HG03108 (cell line): ENCODE results near the gene MAN1C1.

Experiments used
- ATAC-seq: cut with Tn5 transposase; IDR thresholded peaks from one replicate; pipeline ENCODE4 v1.9.1; 2021; ENCODE audit warnings: moderate library complexity; ENCODE audit not compliant: unreplicated experiment

The MAN1C1 gene

DNA sequence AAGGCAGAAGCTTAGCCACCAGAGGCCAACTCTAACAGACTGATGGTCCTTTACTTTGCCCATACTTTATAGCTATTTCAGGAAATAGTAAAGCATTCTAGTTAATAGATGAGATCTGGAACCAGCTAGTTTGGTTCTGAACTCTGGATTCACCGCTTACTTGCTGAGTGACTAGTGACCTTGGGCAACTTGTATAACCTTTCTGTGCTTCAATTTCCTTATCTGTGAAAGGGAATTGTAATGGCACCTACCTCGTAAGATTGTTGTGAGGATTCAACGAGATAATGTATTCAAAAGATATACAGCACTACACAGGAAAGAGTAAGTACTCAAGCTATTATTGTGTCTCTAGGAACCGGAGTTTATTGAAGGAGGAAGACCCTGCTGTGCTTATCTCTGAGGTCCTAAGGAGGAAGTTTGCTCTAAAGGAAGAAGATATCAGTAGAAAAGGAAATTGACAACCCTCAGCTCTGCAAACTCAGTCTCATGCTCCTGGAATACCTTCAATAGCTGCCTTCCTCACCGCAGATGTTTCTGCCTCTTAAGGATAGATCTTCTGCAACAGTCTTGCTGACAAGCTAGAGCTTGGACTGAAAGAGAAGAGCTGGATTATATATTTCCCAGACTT lies 215.1 kb downstream of the MAN1C1 start:
- ATAC-seq: no peak

DNA sequence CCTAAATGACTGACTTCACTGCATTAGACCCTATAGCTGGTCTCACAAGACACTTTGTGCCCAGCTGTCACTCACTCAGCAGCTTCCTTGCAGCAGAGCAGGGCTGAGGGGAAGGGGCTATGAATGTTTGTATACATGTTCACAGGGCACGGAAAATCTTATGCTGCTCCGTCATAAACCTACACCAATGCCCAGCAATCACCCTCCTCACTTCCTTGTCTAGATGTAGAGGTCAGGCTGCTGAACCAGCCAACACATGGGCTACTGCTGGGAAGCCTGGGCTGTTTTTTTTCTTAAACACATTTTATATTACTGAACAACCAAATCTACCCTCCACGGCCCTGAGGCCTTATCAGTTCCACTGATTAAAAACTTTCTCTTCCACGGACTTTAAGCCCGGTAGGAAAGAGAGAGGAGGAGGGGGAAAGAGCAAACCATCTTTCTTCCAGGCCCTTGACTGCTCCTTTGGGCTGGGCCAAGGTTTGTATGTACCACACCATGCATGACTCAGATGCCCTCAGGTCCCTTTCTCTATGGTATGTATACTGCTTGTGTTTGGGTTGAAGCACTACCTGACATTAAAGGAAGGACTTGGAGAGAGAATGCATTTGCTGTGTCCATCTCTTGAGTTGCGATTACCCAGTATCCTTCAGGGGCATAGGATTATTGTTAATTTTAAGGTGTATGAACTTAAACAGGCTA lies 215.9 kb downstream of the MAN1C1 start:
- ATAC-seq: no peak

DNA sequence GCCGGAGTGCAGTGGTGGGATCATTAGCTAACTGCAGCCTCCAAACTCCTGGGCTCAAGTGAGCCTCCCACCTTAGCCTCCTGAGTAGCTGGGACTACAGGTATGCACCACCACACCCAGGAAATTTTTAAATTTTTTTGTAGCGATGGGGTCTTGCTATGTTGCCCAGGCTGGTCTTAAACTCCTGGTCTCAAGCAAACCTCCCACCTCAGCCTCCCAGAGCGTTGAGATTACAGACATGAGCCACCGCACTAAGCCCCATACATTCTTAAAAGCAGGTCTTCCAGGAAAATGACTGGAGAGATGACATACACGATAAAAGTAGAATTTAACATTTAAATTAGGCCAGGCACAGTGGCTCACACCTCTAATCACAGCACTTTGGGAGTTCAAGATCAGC lies 216.6 kb downstream of the MAN1C1 start:
- no peak for ATAC-seq
